ENCODE measurements around the gene U2SURP.

GRCh38 chr3:142960322-142960850 lies 41.0 kb upstream of the U2SURP start:
- TF ChIP-seq POLR2AphosphoS5 (IDR thresholded peaks at IDR 0.05) (no peak), CTCF (IDR thresholded peaks at IDR 0.05) (no peak), POLR2A (IDR thresholded peaks at IDR 0.05) (no peak)

Data from upper lobe of left lung (tissue), 4 donors.